Dermis blood vessel endothelial cell (primary cell): ENCODE measurements around the gene PRKCD. TPM values are rescaled to one million over a fixed set of nuclear protein-coding genes. Genes with fewer than 3 reads are reported as not detected.

Experiments
- DNase-seq: peaks from one replicate; pipeline ENCODE4 v3.0.0; 2010
- total RNA-seq: library from RNA; depleted of rRNA; stranded (reverse); fragments of >200 nt; gene quantifications from 2 replicates; pipeline ENCODE4 v1.2.3, GENCODE V29; 2014

The PRKCD gene
- total RNA-seq, 1 donor from 2014 or later = 2.2 TPM

- no peak for DNase-seq
Measured at GRCh38 chr3:53221827-53222182, 60.8 kb downstream of the PRKCD start.

DNA sequence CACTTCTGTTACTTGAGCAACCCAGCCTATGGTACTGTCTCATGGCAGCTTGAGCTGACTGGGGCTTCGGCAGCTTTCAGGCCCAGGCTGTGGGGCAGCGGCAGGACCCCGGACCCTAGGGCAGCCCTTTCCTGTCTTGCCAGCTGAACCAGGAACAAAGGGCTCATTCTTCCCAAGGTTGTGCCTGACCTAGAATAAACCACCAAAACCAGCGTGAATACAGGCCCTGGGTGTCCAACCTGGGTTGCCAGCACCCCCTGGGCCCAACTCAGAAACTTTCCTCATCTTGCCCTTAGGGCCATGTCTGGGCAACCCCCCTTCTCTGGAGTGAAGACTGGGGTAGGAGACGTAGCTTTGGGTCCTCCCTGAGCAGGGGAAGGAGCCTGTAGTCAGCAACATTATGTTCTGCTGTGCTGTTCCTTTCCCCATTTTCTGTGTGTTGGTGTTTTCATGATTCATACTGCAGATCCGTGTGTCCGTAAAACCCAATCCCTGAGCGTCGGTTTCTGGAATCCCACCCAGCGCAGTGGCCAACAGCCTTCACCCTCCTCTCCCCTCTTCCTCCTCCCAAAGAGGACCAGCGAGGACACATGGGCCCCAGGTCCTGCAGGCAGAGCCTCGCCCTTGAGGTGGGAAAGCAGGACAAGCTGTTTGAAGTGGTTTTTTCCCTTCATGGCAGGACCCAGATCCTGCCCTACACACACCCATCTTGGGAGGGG lies 61.3 kb downstream of the PRKCD start:
- no peak for DNase-seq

- DNase-seq = no peak
Measured at GRCh38 chr3:53223025-53223424, 62.0 kb downstream of the PRKCD start.

DNA sequence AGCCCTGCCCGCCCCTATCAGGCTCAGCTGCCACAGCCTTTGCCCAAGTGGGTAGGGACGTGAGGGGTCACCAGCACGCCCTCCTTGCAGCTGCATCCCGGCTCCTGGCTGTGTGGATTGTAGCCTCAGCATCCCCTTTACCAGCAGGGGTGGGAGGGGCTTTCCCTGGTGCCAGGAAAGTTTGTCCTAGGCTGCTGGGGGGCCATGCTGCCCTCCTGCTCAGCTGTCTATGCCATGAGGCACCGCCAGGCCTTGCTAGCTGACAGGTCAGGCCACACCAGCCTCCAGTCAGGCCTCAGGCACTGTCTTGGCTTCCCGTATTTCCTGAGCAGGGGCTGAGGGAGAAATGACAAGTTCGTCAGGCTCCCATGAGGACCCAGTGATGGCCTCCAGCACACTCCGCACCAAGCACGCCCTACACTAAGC lies 62.5 kb downstream of the PRKCD start:
- DNase-seq = no peak

DNA sequence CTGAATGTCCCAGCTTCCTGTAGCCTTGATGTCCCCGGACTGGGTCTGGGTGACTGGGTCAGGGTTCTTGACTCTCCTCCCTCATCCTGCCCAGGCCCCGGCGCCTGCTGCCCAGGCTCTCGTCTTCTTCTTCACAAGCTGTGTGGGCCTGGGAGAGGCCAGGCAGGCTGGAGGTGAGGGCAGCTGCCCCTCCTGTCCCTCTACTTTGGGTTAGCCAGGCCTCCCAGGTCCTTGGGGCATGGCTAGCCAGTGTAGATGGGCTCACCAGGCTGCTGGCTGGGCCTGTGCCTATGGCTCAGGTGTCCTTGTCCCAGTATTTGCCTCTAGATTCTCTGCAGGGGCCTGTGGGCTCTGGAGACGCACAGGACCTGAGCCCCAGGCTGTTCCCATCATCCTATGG lies 63.0 kb downstream of the PRKCD start:
- no peak for DNase-seq

- no peak for DNase-seq
Measured at GRCh38 chr3:53224536-53224935, 63.5 kb downstream of the PRKCD start.

GRCh38 chr3:53225181-53225580 lies 64.2 kb downstream of the PRKCD start:
- no peak for DNase-seq

- DNase-seq = no peak
Measured at GRCh38 chr3:53225651-53226050, 64.6 kb downstream of the PRKCD start.

DNA sequence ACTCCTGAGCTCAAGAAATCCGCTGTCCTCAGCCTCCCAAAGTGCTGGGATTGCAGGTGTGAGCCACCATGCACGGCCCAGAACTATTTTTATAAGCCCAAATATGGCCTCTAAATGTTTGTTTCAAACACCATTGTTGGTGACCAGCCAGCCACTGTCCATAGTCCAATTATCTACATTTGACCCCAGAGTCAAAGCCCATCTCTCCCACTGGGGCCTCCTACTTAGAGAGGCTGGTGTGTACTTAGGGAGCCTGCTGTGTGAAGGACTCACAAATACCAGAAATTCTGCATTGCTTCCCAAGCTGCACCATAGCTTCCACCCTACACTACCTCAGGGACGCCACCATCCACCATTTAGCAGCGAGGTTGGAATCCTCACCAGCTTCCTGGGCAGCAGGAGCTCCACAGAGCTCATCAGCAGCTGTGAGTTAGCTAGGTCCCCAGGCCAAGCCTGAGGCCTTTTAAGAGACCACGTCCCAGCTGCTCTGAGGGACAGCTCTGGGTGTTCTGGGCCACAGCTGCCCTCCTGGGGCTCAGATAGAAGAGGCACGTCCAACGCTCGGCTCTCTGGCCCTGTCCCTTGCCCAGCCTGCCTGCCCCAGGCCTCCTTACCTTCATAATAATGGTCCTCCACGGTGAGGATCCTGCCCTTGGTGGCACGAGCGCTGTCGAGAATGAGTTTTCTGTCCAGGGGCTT lies 65.3 kb downstream of the PRKCD start:
- DNase-seq = no peak

DNA sequence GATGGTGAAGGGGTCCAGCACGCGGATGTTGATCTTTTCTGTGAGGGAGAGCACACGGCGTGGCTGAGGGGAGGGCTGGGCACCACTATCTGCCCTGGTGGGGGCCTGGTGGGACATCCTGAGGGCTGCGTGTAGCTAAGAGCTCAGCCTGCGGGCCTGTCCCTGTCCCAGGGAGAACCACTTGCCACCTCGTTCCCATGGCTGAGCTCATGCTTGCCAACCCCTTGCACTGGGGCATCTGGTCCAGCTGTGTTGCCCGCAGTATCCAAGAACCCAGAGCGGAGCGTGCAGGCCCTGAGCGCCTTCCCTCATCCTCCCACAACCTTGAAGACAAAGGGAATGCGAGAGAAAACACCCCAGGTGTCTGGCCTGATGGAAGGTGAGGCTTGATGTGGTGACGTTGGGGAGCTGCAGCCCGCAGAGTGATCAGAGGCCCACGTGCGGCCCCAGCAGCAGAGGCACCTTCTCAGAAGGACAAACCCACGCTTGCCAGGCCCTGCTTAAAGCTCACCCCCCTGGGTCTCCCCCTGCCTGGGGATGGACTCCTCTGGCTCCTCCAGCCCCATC lies 65.9 kb downstream of the PRKCD start:
- DNase-seq = no peak

GRCh38 chr3:53227993-53228885 lies 67.2 kb downstream of the PRKCD start:
- no peak for DNase-seq

GRCh38 chr3:53229171-53229570 lies 68.2 kb downstream of the PRKCD start:
- DNase-seq = no peak

DNA sequence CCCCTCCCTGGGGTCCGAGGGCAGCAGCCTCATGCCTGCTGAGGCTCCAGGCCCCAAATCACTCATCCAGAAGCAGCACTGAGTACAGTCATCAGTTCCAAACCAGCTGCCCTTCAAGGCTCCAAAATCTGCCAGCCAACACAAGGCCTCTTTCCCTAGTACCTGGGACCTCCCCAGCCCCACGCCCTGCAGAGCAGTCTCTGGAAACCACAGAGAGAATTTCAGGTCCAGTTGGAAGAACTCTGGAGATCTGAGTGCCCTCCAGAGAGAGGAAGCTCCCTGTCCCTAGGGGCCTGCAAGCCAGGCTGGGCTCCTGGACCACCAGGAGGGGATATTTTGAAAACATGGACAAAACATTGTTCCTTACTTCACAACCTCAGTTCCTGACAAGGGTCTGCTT lies 68.6 kb downstream of the PRKCD start:
- DNase-seq = no peak

GRCh38 chr3:53230041-53230621 lies 69.1 kb downstream of the PRKCD start:
- no peak for DNase-seq

DNA sequence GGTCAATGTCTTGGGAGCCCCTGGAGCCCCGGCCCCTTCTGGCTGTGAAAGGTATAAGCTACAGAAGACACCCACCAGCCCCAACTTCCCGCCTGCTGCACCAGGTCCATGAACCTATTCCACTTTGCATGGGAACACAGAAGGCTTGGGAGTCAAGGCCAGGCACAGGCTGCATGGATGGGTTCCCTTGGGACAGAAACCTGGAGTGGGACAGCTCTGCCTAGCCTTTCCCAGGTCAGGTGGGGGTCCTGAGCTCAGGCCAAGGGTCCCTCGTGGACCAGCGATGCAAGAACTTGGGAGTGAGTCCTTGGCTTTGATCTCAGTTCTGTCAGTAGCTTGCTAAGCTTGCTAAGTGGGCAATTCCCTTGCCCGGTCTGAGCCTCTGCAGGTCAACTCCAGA lies 69.8 kb downstream of the PRKCD start:
- DNase-seq = no peak

DNA sequence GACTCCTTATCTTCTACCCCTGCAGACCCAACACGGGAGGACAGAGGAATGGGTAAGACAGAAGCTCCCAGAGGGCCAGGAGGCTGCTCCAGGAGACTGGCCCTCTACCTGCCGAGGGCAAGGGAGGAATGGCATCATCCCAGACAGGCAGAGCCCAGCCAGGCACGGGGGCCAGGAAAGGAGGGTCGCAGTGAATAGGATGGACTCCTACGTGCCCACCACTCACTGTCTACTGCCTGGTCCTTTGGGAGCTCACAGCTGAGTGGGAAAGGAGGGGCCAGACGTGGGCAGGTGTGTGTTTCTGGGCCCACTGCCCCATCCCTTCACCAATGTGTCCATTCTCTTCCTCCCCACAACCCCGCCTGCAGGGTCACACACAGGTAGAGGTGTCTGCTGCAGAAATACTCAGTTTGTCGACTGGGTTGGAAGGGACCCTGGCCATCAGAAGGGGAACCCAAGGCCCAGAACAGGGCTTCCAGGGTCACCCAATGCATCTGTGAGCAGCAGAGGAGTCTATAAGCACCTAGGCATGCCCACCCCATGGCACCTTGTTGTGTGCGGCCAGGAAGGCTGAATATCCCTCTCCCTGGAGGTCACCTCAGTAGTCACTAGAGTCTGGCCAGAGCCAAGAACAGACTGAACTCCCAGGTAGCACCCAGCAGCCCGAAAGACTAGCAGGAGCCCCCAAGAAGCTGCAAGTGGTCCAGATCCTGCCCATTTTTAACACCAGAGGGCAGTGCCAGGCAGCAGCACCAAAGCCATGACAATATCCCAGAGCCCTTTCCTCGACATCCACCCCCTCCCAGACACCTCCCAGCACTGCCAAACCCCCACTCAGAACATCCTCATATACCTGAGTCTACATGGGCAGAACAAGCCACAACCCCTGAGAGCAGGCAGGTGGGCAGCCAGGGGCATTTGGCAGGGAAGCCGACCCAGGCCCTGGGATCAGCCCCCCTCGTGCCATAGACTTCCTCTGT lies 70.8 kb downstream of the PRKCD start:
- DNase-seq = peak; percentile 32

GRCh38 chr3:53232641-53233377 lies 71.8 kb downstream of the PRKCD start:
- no peak for DNase-seq

- DNase-seq = no peak
Measured at GRCh38 chr3:53234130-53234840, 73.3 kb downstream of the PRKCD start.

- DNase-seq = no peak
Measured at GRCh38 chr3:53234841-53235232, 73.8 kb downstream of the PRKCD start.

GRCh38 chr3:53235545-53235944 lies 74.5 kb downstream of the PRKCD start:
- DNase-seq = no peak
